ENCODE measurements around the gene METTL1. TPM values are rescaled to one million over a fixed set of nuclear protein-coding genes. Genes with fewer than 3 reads are reported as not detected.
"Not testable (repeated sequence)": the region's sequence is repeated elsewhere in the genome, so short reads cannot be mapped to it uniquely, and the experiment has no call there.

The METTL1 gene
- total and polyA plus RNA-seq, 9 donors: 5.7 to 48.6 (median 26.4) TPM

DNA sequence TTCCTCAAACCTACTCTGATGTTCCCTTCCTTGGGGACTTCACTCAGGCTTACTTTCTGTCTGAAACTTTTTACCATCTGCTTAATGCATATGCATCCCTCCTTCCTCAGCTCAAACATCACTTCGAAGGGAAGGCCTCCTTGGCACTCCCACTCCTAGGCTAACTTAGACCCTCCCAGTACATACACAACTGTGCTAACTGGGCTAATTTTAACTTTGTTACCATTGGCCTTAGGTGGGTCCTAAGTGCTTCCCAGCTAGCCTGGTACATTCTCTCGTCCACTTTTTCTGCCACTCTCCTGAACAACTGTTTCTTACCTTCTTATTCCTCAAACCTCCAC lies 4.3 kb upstream of the METTL1 start:
- intact Hi-C loops (cut with DNase I): no loop called here
- Histone ChIP-seq H3K27me3 (no peaks in the 10 kb centered on the region), H3K9me3 (no peaks in the 10 kb centered on the region), H3K27ac (no peak overlapping the region), H3K4me1 (ENCODE audit: insufficient read depth) (peaks cover 2% of the 10 kb centered on the region), H3K4me3 (no peak overlapping the region), H3K36me3 (no peaks in the 10 kb centered on the region)
- WGBS, 3 donors: 79 to 89% (median 88%) methylated on average over 2 of the region's 2 CpGs
- no peak for TF ChIP-seq EP300 (IDR thresholded peaks at IDR 0.05)
- TF ChIP-seq, protein P1, sequence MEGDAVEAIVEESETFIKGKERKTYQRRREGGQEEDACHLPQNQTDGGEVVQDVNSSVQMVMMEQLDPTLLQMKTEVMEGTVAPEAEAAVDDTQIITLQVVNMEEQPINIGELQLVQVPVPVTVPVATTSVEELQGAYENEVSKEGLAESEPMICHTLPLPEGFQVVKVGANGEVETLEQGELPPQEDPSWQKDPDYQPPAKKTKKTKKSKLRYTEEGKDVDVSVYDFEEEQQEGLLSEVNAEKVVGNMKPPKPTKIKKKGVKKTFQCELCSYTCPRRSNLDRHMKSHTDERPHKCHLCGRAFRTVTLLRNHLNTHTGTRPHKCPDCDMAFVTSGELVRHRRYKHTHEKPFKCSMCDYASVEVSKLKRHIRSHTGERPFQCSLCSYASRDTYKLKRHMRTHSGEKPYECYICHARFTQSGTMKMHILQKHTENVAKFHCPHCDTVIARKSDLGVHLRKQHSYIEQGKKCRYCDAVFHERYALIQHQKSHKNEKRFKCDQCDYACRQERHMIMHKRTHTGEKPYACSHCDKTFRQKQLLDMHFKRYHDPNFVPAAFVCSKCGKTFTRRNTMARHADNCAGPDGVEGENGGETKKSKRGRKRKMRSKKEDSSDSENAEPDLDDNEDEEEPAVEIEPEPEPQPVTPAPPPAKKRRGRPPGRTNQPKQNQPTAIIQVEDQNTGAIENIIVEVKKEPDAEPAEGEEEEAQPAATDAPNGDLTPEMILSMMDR (IDR thresholded peaks at IDR 0.05): no peak
- TF ChIP-seq POLR2A (IDR thresholded peaks at IDR 0.05): no peak
- DNase-seq: no peak

DNA sequence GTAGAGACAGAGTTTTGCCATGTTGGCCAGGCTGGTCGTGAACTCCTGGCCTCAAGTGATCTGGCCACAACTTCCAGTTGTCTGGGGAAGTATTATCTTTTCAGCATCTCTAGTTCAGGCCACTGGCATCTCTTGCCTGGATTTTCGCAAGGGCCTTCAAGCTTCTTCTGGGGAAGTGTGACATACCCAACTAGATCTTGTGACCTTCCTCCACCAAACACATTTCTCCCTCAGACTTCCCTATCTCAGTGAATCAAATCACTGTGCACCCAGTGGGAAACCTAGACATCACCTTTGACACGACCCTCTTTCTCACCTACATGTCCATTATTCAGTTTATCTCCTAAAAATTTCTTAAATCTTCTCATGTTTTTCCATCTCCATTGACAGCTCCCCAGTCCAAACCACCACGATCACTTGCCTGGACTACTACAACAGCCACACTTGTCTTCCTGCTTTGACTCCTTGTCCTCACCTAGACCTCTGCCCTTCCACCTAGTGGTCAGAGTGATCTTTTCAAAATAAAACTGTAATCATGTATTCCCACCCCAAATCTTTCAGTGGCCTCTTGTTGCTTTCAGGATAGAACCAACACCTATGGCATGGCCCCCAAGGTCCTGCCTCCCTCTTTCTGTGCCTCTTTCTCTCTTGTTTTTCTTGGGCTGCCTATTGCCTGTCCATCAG lies 3.8 kb upstream of the METTL1 start:
- 83 to 85% (median 85%) methylated on average over 4 of the region's 4 CpGs for WGBS, 3 donors
- H3K4me3 ChIP-seq: no peak overlapping the region
- TF ChIP-seq, protein P1 (IDR thresholded peaks at IDR 0.05): no peak
- TF ChIP-seq EP300 (IDR thresholded peaks at IDR 0.05): no peak
- TF ChIP-seq POLR2A (IDR thresholded peaks at IDR 0.05): no peak

DNA sequence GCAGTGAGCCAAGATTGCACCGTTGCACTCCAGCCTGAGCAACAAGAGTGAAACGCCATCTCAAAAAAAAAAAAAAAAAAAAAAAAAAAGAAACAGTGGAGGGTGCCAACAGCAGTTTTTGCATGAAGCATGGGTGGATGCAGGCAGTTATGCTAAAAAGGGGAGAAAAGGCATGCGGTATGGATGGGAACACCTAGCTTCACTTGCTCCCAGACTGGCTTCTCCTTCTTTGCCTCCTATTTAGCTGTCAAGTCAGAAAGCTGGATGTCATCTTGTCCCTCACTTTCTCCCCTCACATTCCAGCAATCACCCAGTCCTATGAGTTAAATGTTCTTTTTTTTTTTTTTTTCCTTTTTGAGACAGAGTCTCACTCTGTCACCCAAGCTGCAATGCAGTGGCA lies 3.1 kb upstream of the METTL1 start:
- Histone ChIP-seq H3K27ac (no peak overlapping the region), H3K36me3 (no peaks in the 10 kb centered on the region), H3K4me1 (ENCODE audit: insufficient read depth) (peaks cover 2% of the 10 kb centered on the region), H3K4me3 (no peak overlapping the region), H3K9me3 (no peaks in the 10 kb centered on the region), H3K27me3 (no peaks in the 10 kb centered on the region)
- intact Hi-C loops (cut with DNase I): no loop called here
- no peak for DNase-seq
- WGBS, 3 donors: 70 to 87% (median 73%) methylated on average over 3 of the region's 3 CpGs
- TF ChIP-seq POLR2A (IDR thresholded peaks at IDR 0.05) (no peak), EP300 (IDR thresholded peaks at IDR 0.05) (no peak)
- TF ChIP-seq, protein P1 (IDR thresholded peaks at IDR 0.05): no peak

More for the DNA sequence above, 3.8 kb upstream of the METTL1 start:
- DNase-seq: no peak
- H3K36me3 ChIP-seq: no peaks in the 10 kb centered on the region
- no peaks in the 10 kb centered on the region for H3K27me3 ChIP-seq
- no peaks in the 10 kb centered on the region for H3K9me3 ChIP-seq
- peaks cover 2% of the 10 kb centered on the region for H3K4me1 ChIP-seq (ENCODE audit: insufficient read depth)
- intact Hi-C loops (cut with DNase I): no loop called here
- H3K27ac ChIP-seq: no peak overlapping the region

DNA sequence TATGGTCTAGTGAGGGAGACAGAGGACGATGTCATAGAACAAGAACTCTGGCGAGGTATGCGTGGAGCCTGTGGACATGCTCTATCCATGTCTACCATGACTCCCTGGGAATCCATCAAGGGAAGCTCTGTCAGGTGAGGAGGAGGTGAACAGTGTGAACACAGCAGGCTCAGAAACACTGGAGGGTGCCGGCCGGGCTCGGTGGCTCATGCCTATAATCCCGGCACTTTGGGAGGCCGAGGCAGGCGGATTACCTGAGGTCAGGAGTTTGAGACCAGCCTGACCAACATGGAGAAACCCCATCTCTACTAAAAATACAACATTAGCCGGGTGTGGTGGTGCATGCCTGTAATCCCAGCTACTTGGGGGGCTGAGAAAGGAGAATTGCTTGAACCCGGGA lies 2.7 kb upstream of the METTL1 start:
- intact Hi-C loops (cut with DNase I); H3K36me3 ChIP-seq; DNase-seq; H3K27ac ChIP-seq; H3K4me3 ChIP-seq; H3K9me3 ChIP-seq; H3K4me1 ChIP-seq (ENCODE audit: insufficient read depth); H3K27me3 ChIP-seq: not testable (repeated sequence)
- 91 to 92% (median 91%) methylated on average over 11 of the region's 11 CpGs for WGBS, 3 donors

DNA sequence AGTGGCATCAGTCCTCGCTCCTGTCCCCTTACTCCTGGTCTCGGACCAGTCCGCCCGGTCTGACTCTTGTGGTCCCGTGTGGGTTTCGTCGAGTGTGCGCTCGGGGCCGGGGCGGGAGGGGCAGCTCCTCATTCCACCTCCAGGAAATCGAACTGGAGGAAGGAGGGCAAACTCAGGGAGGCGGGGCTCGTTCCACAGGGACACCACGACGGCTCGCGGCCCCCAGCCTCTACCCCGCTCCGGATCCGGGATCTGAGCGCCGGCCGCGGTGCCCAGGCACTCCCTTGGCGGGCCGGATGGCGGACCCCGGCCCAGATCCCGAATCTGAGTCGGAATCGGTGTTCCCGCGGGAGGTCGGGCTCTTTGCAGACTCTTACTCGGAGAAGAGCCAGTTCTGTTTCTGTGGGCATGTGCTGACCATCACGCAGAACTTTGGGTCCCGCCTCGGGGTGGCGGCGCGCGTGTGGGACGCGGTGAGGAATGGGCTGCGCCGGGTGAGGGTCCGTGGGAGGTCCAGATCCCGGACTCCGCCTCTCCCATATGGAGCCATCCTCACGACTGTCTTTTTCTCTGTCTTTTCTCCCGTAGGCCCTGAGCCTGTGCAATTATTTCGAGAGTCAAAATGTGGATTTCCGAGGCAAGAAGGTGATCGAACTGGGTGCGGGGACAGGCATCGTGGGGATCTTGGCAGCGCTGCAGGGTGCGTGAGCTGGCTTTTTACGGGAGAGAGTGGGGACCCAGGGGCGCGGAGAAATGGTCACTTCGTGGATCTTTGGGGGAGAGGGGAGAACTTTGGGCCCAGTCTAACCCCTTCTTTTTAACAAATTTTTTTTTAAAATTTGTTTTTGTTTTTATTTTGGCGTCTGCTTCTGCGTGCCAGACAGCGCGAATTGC lies 771 bp upstream of the METTL1 start, which contains the start of gene EEF1AKMT3:
Gene EEF1AKMT3, plus strand, starts transcription at position 186 of the 894 bp plus-strand sequence. Its CDS starts 111 bp downstream, at position 297.
- no peaks in the 10 kb centered on the region for H3K27me3 ChIP-seq
- no peaks in the 10 kb centered on the region for H3K9me3 ChIP-seq
- H3K27ac ChIP-seq: peak within 1 kb of the TSS; percentile 67 to 85
- peak within 1 kb of the TSS; percentile 86 for H3K4me3 ChIP-seq
- TF ChIP-seq POLR2A (IDR thresholded peaks at IDR 0.05) (no peak), EP300 (IDR thresholded peaks at IDR 0.05) (no peak)
- TF ChIP-seq, protein P1 (IDR thresholded peaks at IDR 0.05): no peak
- peaks cover 2% of the 10 kb centered on the region for H3K4me1 ChIP-seq (ENCODE audit: insufficient read depth)
- H3K36me3 ChIP-seq: no peaks in the 10 kb centered on the region
- 0 to 1% (median 1%) methylated on average over 51 to 67 of the region's 67 CpGs for WGBS, 3 donors
- DNase-seq: peak; percentile 64 to 77 (median 74)
- intact Hi-C loops (cut with DNase I): no loop called here

Data from ovary (tissue), 9 donors.